Measurements from ENCODE around the gene RHOT1. TPM values are rescaled to one million over a fixed set of nuclear protein-coding genes. Genes with fewer than 3 reads are reported as not detected.
A peak's percentile ranks its signal among the peaks of the same experiment; 100 is the strongest.
"Not testable (repeated sequence)": the region's sequence is repeated elsewhere in the genome, so short reads cannot be mapped to it uniquely, and the experiment has no call there.

Gene RHOT1
- total and polyA plus RNA-seq, 2 donors (not counting 3 experiments of a cell fraction or from before 2014, with no cell fraction given) = 23.5 to 28.8 TPM

DNA sequence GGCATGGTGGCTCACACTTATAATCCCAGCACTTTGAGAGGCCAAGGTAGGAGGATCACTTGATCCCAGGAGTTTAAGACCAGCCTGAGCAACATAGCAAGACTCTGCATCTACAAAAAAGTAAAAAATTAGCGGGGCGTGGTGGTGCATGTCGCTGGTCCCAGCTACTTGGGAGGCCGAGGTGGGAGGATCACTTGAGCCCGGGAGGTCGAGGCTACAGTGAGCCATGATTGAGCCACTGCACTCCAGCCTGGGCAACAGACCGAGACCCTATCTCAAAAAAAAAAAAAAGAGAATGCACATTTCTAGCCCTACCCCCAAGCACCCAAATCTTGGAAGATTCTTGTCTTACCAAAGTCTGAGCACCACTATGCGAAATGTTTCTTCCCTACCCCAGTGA, 15.6 kb upstream of the RHOT1 start:
- DNase-seq (ENCODE audit: low read depth, low spot score) = no peak
- intact Hi-C loops (cut with micrococcal nuclease) = no loop called here
- no peaks in the 10 kb centered on the region for H3K36me3 ChIP-seq (ENCODE audit: control insufficient read depth in 2 of 2, extremely low read depth in 1 of 2, insufficient read depth in 2 of 2, low read length in 2 of 2)
- H4K20me1 ChIP-seq (replicated peaks; ENCODE audit: control insufficient read depth, extremely low read depth, insufficient read depth, low read length) = no peaks in the 10 kb centered on the region
- H3K27ac ChIP-seq (ENCODE audit: insufficient read depth, low read depth, low read length) = no peak overlapping the region
- H3K4me3 ChIP-seq (replicated peaks in 1 of 3; ENCODE audit: insufficient read depth in 1 of 3, low read depth in 1 of 3, low read length in 3 of 3) = no peak overlapping the region
- FAIRE-seq = peak; percentile 35
- CTCF ChIA-PET = interaction anchor here (0.9 to 1.5 kb wide), 2 partner anchors 9 to 121 kb away, joined by 3 to 4 read pairs; no protein-coding TSS in a partner anchor
- peaks cover 4% of the 10 kb centered on the region for H3K4me1 ChIP-seq (ENCODE audit: control insufficient read depth, extremely low read depth, insufficient read depth, low read length)
- H3K27me3 ChIP-seq (ENCODE audit: control insufficient read depth in 2 of 2, insufficient read depth in 2 of 2, low read length in 2 of 2) = no peaks in the 10 kb centered on the region
- TF ChIP-seq EZH2 (IDR thresholded peaks at IDR 0.05; ENCODE audit: borderline replicate concordance, low read depth, low read length, severe bottlenecking) = no peak
- POLR2A ChIA-PET = no interaction called here
- dilution Hi-C loops (cut with MboI; ENCODE audit: extremely low pct_ligation_motif_present, low sequenced_read_pairs) = no loop called here
- H3K9me3 ChIP-seq (replicated peaks; ENCODE audit: control insufficient read depth, insufficient read depth, low read length) = no peaks in the 10 kb centered on the region
- no TSS peak for BruUV-seq (replicated peaks)
- peak overlapping the region; percentile 78 for H3K4me2 ChIP-seq (ENCODE audit: insufficient read depth, low read length)
- H3K79me2 ChIP-seq (ENCODE audit: control insufficient read depth, insufficient read depth, low read length) = no peaks in the 10 kb centered on the region
- peak overlapping the region; percentile 49 for H2AFZ ChIP-seq (ENCODE audit: low read depth, low read length)
- no peaks in the 10 kb centered on the region for H3K9me1 ChIP-seq (replicated peaks; ENCODE audit: control insufficient read depth, extremely low read depth, insufficient read depth, low read length)
- no peak overlapping the region for H3K9ac ChIP-seq (replicated peaks; ENCODE audit: extremely low read depth, insufficient read depth, low read length)

DNA sequence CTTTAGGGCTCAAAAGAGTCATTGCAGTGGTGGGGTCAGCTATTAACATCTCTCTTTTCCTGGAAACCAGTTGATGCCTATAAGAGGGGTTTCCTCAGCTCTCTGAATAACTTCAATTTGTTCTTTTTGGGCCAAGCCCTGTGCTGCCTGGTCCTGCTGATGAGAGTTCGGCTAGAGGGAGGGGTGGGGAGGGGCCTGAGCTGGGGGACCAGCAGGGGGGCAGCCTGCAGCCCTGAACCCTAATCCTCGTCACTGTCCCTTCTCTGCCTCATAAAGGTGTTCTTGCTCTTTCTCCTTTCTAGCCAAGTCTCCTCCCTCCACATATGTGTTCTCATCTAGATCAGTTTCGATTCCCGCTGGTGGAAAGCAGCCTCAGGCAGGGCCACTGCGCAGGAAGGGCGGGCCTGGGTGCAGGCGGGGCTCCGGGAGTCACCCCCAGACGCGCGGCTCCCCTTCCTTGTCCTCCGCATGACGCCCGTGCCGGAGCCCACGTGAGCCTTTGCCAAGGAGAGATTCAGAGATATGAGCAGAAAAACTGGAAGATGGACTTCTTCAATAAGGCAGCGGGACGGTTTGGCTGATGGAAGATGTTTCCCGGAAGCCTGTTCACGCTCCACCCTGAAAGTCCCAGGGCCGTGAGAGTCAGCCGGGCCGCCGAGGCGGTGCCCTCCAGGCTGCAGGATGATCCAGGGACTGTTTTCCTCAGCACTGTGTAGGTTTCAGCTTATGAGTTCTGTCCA, 15.0 kb upstream of the RHOT1 start:
- peak overlapping the region; percentile 40 for H3K9ac ChIP-seq (replicated peaks; ENCODE audit: extremely low read depth, insufficient read depth, low read length)
- H3K79me2 ChIP-seq (ENCODE audit: control insufficient read depth, insufficient read depth, low read length) = no peaks in the 10 kb centered on the region
- intact Hi-C loops (cut with micrococcal nuclease) = no loop called here
- H3K36me3 ChIP-seq (ENCODE audit: control insufficient read depth in 2 of 2, extremely low read depth in 1 of 2, insufficient read depth in 2 of 2, low read length in 2 of 2) = no peaks in the 10 kb centered on the region
- no peaks in the 10 kb centered on the region for H3K9me1 ChIP-seq (replicated peaks; ENCODE audit: control insufficient read depth, extremely low read depth, insufficient read depth, low read length)
- no peaks in the 10 kb centered on the region for H3K27me3 ChIP-seq (ENCODE audit: control insufficient read depth in 2 of 2, insufficient read depth in 2 of 2, low read length in 2 of 2)
- peak; percentile 92 for FAIRE-seq
- H3K4me3 ChIP-seq (replicated peaks in 1 of 3; ENCODE audit: insufficient read depth in 1 of 3, low read depth in 1 of 3, low read length in 3 of 3) = peak overlapping the region; percentile 38 to 78 (median 77)
- no peaks in the 10 kb centered on the region for H4K20me1 ChIP-seq (replicated peaks; ENCODE audit: control insufficient read depth, extremely low read depth, insufficient read depth, low read length)
- ChIA-PET POLR2A (no interaction called here), CTCF (interaction anchor here (0.9 to 1.5 kb wide), 2 partner anchors 9 to 121 kb away, joined by 3 to 4 read pairs; no protein-coding TSS in a partner anchor)
- H3K4me2 ChIP-seq (ENCODE audit: insufficient read depth, low read length) = peak overlapping the region; percentile 78
- DNase-seq (ENCODE audit: low read depth, low spot score) = peak; percentile 55
- TF ChIP-seq POLR2A (IDR thresholded peaks at IDR 0.05; ENCODE audit: low read depth, low read length) (peak; percentile 81), EZH2 (IDR thresholded peaks at IDR 0.05; ENCODE audit: borderline replicate concordance, low read depth, low read length, severe bottlenecking) (no peak), FOS (IDR thresholded peaks at IDR 0.05; ENCODE audit: borderline replicate concordance, insufficient read depth, low read length) (no peak), GATA2 (IDR thresholded peaks at IDR 0.05; ENCODE audit: insufficient read depth, insufficient read length, low read depth, low read length) (no peak), POLR2AphosphoS5 (IDR thresholded peaks at IDR 0.05; ENCODE audit: insufficient read depth, low read depth, low read length) (peak; percentile 61)
- TF ChIP-seq, protein P1, sequence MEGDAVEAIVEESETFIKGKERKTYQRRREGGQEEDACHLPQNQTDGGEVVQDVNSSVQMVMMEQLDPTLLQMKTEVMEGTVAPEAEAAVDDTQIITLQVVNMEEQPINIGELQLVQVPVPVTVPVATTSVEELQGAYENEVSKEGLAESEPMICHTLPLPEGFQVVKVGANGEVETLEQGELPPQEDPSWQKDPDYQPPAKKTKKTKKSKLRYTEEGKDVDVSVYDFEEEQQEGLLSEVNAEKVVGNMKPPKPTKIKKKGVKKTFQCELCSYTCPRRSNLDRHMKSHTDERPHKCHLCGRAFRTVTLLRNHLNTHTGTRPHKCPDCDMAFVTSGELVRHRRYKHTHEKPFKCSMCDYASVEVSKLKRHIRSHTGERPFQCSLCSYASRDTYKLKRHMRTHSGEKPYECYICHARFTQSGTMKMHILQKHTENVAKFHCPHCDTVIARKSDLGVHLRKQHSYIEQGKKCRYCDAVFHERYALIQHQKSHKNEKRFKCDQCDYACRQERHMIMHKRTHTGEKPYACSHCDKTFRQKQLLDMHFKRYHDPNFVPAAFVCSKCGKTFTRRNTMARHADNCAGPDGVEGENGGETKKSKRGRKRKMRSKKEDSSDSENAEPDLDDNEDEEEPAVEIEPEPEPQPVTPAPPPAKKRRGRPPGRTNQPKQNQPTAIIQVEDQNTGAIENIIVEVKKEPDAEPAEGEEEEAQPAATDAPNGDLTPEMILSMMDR (IDR thresholded peaks at IDR 0.05; ENCODE audit: extremely low read depth in 1 of 2, insufficient read depth in 1 of 2, low read depth in 1 of 2, low read length in 2 of 2) = no peak
- TSS peak; percentile 91 for BruUV-seq (replicated peaks)
- H3K27ac ChIP-seq (ENCODE audit: insufficient read depth, low read depth, low read length) = peak overlapping the region; percentile 21
- peaks cover 4% of the 10 kb centered on the region for H3K4me1 ChIP-seq (ENCODE audit: control insufficient read depth, extremely low read depth, insufficient read depth, low read length)
- H2AFZ ChIP-seq (ENCODE audit: low read depth, low read length) = peak overlapping the region; percentile 49
- no peaks in the 10 kb centered on the region for H3K9me3 ChIP-seq (replicated peaks; ENCODE audit: control insufficient read depth, insufficient read depth, low read length)
- dilution Hi-C loops (cut with MboI; ENCODE audit: extremely low pct_ligation_motif_present, low sequenced_read_pairs) = no loop called here

DNA sequence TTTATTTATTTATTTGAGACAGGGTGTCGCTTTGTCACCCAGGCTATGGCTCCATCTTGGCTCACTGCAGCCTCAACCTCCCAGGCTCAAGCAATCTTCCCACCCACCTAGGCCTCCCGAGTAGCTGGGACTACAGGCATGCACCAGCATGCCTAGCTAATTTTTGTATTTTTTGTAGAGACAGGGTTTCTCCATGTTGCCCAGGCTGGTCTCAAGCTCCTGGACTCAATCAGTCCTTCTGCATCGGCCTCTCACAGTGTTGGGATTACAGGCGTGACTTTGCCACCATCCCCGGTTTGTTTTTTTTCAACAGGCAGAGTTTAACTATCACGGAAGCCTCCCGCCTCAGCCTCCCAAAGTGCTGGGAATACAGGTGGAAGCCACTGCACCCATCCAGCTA, 13.8 kb upstream of the RHOT1 start:
- H3K9ac ChIP-seq (replicated peaks; ENCODE audit: extremely low read depth, insufficient read depth, low read length); H3K79me2 ChIP-seq (ENCODE audit: control insufficient read depth, insufficient read depth, low read length); H3K27me3 ChIP-seq (ENCODE audit: control insufficient read depth in 2 of 2, insufficient read depth in 2 of 2, low read length in 2 of 2); dilution Hi-C loops (cut with MboI; ENCODE audit: extremely low pct_ligation_motif_present, low sequenced_read_pairs); H3K9me1 ChIP-seq (replicated peaks; ENCODE audit: control insufficient read depth, extremely low read depth, insufficient read depth, low read length); H4K20me1 ChIP-seq (replicated peaks; ENCODE audit: control insufficient read depth, extremely low read depth, insufficient read depth, low read length); H2AFZ ChIP-seq (ENCODE audit: low read depth, low read length); H3K36me3 ChIP-seq (ENCODE audit: control insufficient read depth in 2 of 2, extremely low read depth in 1 of 2, insufficient read depth in 2 of 2, low read length in 2 of 2); FAIRE-seq; H3K4me1 ChIP-seq (ENCODE audit: control insufficient read depth, extremely low read depth, insufficient read depth, low read length); DNase-seq (ENCODE audit: low read depth, low spot score); H3K9me3 ChIP-seq (replicated peaks; ENCODE audit: control insufficient read depth, insufficient read depth, low read length); H3K27ac ChIP-seq (ENCODE audit: insufficient read depth, low read depth, low read length); intact Hi-C loops (cut with micrococcal nuclease); BruUV-seq (replicated peaks): not testable (repeated sequence)
- Histone ChIP-seq H3K4me2 (ENCODE audit: insufficient read depth, low read length) (peak overlapping the region; percentile 78), H3K4me3 (replicated peaks in 1 of 3; ENCODE audit: insufficient read depth in 1 of 3, low read depth in 1 of 3, low read length in 3 of 3) (peak overlapping the region in 1 of 3 experiments; percentile 77)
- ChIA-PET POLR2A (interaction anchor here (0.7 kb wide), 1 partner anchor 25 kb away, joined by 3 read pairs; no protein-coding TSS in a partner anchor), CTCF (interaction anchor here (0.6 to 1.4 kb wide), 3 partner anchors 11 to 123 kb away, joined by 3 to 10 read pairs (median 3); no protein-coding TSS in a partner anchor)

Measured in endothelial cell of umbilical vein (primary cell).